GM18498 (cell line): ENCODE measurements around the gene LARP4.
"Not testable (repeated sequence)": the region's sequence is repeated elsewhere in the genome, so short reads cannot be mapped to it uniquely, and the experiment has no call there.

Experiments used
- ATAC-seq: cut with Tn5 transposase; IDR thresholded peaks from one replicate; pipeline ENCODE4 v1.9.1; 2021; ENCODE audit warnings: mild to moderate bottlenecking, moderate library complexity; ENCODE audit not compliant: unreplicated experiment

LARP4 gene

GRCh38 chr12:50400104-50400637 lies 514 bp upstream of the LARP4 start:
- no peak for ATAC-seq

GRCh38 chr12:50401500-50402081 lies 906 bp downstream of the LARP4 start:
- ATAC-seq = no peak

- no peak for ATAC-seq
These were observed 1.7 kb downstream of the LARP4 start for GRCh38 chr12:50402264-50403000.

GRCh38 chr12:50403001-50403440 lies 2.3 kb downstream of the LARP4 start:
- ATAC-seq = no peak

- ATAC-seq = no peak
These were observed 3.6 kb downstream of the LARP4 start for GRCh38 chr12:50404307-50404706.

GRCh38 chr12:50411051-50411660 lies 10.5 kb downstream of the LARP4 start:
- no peak for ATAC-seq

- ATAC-seq = no peak
These were observed 15.3 kb downstream of the LARP4 start for GRCh38 chr12:50415899-50416479.

GRCh38 chr12:50419112-50419909 lies 18.6 kb downstream of the LARP4 start:
- no peak for ATAC-seq

- ATAC-seq = not testable (repeated sequence)
These were observed 22.2 kb downstream of the LARP4 start for GRCh38 chr12:50422855-50423254.

- ATAC-seq = not testable (repeated sequence)
These were observed 22.7 kb downstream of the LARP4 start for GRCh38 chr12:50423342-50423741.

- ATAC-seq = no peak
These were observed 25.0 kb downstream of the LARP4 start for GRCh38 chr12:50425589-50426258.

GRCh38 chr12:50431656-50432055 lies 31.0 kb downstream of the LARP4 start:
- not testable (repeated sequence) for ATAC-seq

- ATAC-seq = no peak
These were observed 39.6 kb downstream of the LARP4 start for GRCh38 chr12:50440288-50440687.

- no peak for ATAC-seq
These were observed 41.1 kb downstream of the LARP4 start for GRCh38 chr12:50441763-50442162.

- no peak for ATAC-seq
These were observed 41.7 kb downstream of the LARP4 start for GRCh38 chr12:50442178-50442908.

- ATAC-seq = not testable (repeated sequence)
These were observed 49.0 kb downstream of the LARP4 start for GRCh38 chr12:50449671-50450070.

- no peak for ATAC-seq
These were observed 52.1 kb downstream of the LARP4 start for GRCh38 chr12:50452795-50453194.

GRCh38 chr12:50453872-50454271 lies 53.2 kb downstream of the LARP4 start:
- no peak for ATAC-seq

- no peak for ATAC-seq
These were observed 57.9 kb downstream of the LARP4 start for GRCh38 chr12:50458606-50459005.
